ENCODE measurements around the gene CCDC142.

The CCDC142 gene

DNA sequence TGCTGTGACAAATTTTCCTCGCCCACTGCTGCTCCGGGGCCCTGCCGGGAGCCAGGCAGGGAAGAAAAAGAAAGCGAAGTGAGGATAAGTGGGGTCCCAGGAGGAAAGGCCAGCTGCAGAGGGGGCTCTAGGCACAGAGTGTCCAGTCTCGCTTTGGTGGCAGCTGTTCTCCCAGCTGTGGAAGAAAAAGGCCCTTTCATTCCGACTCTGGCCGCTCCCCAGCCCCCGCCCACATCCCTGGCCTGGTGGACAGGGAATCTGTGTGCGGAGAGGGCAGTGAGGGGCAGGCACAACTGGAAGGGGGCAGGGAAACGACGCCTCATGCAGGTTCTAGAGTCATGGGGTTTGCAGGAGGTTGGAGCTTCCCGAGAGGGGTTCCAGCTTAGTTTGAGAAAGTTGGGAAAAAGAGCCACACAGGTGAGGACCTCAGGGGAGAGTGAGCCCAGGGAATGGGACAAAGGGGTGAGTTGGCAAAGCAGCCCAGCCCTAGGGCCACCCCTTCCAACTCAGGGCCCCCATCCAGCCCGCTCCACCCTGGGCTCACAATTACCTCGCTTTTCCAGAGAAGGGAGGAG is 42.9 kb downstream of the CCDC142 start:
- DNase-seq (ENCODE audit: low read depth) = no peak
- peak overlapping the region; percentile 54 for H3K4me3 ChIP-seq (ENCODE audit: low read depth, low read length)
- TF ChIP-seq, protein P1, sequence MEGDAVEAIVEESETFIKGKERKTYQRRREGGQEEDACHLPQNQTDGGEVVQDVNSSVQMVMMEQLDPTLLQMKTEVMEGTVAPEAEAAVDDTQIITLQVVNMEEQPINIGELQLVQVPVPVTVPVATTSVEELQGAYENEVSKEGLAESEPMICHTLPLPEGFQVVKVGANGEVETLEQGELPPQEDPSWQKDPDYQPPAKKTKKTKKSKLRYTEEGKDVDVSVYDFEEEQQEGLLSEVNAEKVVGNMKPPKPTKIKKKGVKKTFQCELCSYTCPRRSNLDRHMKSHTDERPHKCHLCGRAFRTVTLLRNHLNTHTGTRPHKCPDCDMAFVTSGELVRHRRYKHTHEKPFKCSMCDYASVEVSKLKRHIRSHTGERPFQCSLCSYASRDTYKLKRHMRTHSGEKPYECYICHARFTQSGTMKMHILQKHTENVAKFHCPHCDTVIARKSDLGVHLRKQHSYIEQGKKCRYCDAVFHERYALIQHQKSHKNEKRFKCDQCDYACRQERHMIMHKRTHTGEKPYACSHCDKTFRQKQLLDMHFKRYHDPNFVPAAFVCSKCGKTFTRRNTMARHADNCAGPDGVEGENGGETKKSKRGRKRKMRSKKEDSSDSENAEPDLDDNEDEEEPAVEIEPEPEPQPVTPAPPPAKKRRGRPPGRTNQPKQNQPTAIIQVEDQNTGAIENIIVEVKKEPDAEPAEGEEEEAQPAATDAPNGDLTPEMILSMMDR (IDR thresholded peaks at IDR 0.05; ENCODE audit: low read depth, low read length, missing control alignments) = no peak
- in situ Hi-C loops (cut with HindIII; ENCODE audit: low sequenced_read_pairs) = loop anchor here (5.0 kb wide), 1 partner anchor 87 kb away; the partner anchor contains the start of genes AUP1, DQX1 and HTRA2

DNA sequence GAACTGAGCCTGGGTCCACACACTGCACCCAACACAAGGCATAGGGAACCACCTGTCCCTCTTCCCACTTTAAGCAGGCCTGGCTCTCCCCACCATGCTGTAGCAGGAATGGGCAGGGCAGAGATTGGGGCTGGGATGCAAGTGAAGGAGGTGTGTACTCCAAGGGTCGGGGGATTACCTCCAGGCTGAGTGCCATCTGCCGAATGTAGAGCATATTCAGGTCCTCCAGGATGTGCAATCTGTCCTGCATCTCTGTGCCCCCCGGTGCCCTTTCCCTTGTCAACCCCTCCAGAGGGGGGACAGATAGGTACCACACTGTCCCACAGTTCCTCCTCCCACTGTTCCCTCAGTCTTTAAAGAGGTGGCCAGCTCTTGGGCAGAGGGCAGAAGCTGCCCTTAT is 43.4 kb downstream of the CCDC142 start:
- in situ Hi-C loops (cut with HindIII; ENCODE audit: low sequenced_read_pairs) = loop anchor here (5.0 kb wide), 1 partner anchor 88 kb away; the partner anchor contains the start of genes AUP1, DQX1 and HTRA2
- DNase-seq (ENCODE audit: low read depth) = no peak
- H3K4me3 ChIP-seq (ENCODE audit: low read depth, low read length) = peak overlapping the region; percentile 54
- TF ChIP-seq, protein P1 (IDR thresholded peaks at IDR 0.05; ENCODE audit: low read depth, low read length, missing control alignments) = no peak

DNA sequence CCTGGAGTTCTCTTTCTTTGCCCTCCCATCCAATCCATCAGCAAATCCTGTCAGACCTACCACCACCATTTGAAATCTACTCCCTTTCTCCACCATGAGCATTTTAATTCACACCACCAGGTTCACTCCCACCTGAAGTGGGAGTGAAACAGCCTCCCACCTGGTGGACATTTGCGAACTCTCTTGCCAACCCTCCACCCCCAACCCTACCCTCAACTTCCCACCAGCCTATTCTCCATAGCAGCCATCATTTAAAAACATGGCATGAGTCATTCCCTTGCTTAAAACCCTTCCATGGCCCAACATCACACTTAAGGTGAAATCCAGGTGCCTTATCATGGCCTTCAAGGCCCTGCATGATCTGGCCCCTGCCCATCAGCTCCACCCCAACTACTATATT is 44.5 kb downstream of the CCDC142 start:
- DNase-seq (ENCODE audit: low read depth) = no peak
- TF ChIP-seq, protein P1 (IDR thresholded peaks at IDR 0.05; ENCODE audit: low read depth, low read length, missing control alignments) = no peak
- no peak overlapping the region for H3K4me3 ChIP-seq (ENCODE audit: low read depth, low read length)
- in situ Hi-C loops (cut with HindIII; ENCODE audit: low sequenced_read_pairs) = loop anchor here (5.0 kb wide), 1 partner anchor 89 kb away; the partner anchor contains the start of genes AUP1, DQX1 and HTRA2

DNA sequence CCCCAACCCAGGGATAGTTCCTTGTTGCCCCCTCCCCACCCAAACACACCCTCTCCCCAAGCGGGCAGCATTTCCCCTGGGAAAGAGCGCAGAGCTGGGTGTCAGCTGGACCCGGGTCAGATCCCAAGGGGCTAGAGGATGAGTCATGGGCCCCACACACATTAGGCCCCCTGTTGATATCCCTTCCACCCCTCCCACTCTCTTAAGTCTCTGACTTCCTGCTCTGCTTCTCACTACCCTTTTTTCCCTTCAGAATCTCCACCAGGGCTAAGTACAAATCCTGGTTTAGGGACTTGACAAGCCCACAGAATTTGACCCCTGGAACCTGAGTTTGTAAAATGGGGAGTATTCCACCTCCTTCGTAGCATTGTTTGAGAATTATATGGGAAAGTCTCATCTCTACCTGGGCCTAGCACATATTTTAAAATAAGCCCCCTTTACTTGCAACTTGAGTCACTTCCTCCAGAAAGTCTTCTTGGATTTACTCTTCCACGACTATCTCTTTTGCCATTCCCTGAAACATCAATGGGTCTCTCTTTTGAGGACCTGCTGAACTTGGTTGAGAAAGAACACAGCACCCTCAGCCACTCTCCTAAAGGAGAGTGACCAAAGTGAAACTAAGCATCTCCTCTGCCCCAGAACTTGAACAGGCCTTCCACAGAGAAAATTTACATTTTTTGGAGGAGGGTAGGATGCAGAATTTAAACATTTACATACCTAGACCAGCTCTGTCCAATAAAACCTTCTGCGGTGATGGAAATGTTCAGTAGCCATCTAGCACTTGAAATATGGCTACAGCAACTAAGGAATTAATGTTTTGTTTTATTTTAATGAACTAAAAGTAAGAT is 45.7 kb downstream of the CCDC142 start:
- TF ChIP-seq, protein P1 (IDR thresholded peaks at IDR 0.05; ENCODE audit: low read depth, low read length, missing control alignments) = no peak
- DNase-seq (ENCODE audit: low read depth) = no peak
- in situ Hi-C loops (cut with HindIII; ENCODE audit: low sequenced_read_pairs) = loop anchor here (5.0 kb wide), 1 partner anchor 90 kb away; the partner anchor contains the start of genes AUP1, DQX1 and HTRA2
- no peak overlapping the region for H3K4me3 ChIP-seq (ENCODE audit: low read depth, low read length)

DNA sequence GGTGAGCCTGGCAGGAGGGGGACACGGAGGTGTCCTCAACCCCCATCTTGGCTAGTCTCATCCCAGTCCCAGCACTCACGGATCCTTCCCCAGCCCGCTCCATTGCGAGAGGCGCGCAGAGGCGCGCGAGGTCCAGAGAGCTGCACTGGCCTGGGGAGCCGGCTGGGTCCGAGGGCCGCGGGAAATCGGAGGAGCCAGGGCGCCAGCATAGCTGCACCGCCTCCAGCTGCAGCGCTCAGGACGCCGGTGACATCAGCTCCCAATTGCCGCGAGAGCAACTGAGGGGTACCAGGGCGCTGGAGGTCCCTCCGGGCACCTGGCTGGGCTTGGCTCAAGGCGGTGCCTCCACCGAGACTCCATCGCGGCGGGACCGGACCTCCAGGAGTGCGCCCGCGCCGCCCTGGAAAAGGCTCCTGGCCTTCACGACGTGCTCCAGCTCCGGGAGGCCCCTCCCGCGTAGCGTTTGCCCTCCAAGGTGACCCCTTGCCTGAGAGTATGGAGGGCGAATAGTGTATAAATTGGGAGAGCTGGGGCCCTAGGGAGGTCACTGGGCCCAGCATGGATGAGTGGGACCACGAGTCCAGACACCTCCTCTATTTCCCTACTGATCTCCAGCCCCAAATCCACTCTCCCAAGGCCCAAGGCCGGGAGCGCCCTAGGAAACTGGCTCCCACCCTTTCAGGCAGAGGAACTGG is 46.5 kb downstream of the CCDC142 start:
- no peak for DNase-seq (ENCODE audit: low read depth)
- in situ Hi-C loops (cut with HindIII; ENCODE audit: low sequenced_read_pairs) = loop anchor here (5.0 kb wide), 1 partner anchor 91 kb away; the partner anchor contains the start of genes AUP1, DQX1 and HTRA2
- TF ChIP-seq, protein P1 (IDR thresholded peaks at IDR 0.05; ENCODE audit: low read depth, low read length, missing control alignments) = no peak
- H3K4me3 ChIP-seq (ENCODE audit: low read depth, low read length) = no peak overlapping the region

DNA sequence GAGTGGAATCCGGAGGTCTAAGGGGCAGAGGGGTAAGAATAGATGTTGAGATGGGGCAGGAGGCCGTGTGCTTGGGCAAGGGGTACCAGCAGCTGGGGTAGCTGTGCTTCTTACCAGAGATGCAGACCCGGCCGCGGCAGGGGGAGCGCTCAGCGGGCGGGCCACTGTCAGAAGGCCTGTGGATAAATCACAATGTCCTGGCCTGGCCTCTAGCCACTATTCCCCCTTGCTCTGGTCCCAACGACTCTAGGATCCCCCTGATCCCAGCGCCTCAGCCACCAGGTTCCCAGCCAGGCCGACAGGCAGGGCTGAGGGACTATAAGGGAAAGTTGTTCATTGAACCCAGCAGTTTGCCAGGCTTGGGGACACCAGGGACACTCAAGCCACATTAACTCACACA is 52.3 kb downstream of the CCDC142 start:
- TF ChIP-seq, protein P1 (IDR thresholded peaks at IDR 0.05; ENCODE audit: low read depth, low read length, missing control alignments) = no peak
- H3K4me3 ChIP-seq (ENCODE audit: low read depth, low read length) = no peak overlapping the region
- DNase-seq (ENCODE audit: low read depth) = no peak
- in situ Hi-C loops (cut with HindIII; ENCODE audit: low sequenced_read_pairs) = no loop called here

All from astrocyte of the cerebellum (primary cell).